ENCODE data around the gene PGM3. TPM values are rescaled to one million over a fixed set of nuclear protein-coding genes. Genes with fewer than 3 reads are reported as not detected.

Gene PGM3, protein sequence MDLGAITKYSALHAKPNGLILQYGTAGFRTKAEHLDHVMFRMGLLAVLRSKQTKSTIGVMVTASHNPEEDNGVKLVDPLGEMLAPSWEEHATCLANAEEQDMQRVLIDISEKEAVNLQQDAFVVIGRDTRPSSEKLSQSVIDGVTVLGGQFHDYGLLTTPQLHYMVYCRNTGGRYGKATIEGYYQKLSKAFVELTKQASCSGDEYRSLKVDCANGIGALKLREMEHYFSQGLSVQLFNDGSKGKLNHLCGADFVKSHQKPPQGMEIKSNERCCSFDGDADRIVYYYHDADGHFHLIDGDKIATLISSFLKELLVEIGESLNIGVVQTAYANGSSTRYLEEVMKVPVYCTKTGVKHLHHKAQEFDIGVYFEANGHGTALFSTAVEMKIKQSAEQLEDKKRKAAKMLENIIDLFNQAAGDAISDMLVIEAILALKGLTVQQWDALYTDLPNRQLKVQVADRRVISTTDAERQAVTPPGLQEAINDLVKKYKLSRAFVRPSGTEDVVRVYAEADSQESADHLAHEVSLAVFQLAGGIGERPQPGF
- 10 to 100 TPM; 20.3 to 98.0 (median 23.5) TPM for total RNA-seq

DNA sequence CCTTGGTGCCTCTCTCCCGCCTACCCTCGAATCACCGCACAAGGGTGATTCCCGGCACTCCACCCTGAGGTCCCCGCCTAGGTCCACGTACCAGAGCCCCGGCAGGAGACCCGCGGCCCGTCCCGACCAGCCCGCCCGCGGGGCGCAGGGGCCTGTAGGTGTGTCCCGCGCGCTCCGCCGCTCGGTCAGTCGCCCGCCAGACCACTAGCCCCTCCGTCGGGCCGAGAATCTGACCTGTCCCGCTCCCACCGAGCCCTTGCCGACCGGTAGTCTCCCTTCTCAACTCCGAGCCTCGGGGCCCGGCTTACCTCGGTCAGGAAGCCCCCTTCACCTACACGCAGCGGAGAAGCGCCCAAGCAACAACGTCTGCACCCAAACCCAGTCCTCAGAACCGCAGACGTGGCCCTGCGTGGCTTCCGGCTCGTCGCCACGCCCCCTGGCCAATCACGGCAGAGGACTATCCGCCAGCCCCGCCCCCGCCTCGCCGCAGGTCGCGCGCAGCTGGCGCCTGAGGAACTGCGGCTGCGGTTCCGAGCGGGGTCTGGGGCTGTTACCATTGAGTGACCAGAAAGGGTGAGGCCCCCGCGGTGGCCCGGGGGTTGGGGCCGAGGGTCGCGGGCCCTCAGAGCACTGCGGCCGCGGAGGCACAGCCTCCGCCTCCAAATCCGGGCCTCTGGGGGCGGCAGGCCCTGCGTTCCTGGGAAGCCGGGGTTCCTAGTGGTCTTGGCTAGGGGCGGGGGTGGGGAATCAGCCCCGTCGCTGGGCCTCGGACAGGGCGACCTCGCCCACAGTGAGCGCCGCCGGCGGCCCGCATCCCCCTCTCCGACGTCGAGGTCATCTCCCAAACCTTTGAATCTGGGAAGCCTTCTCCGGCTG is at the start of gene PGM3, which contains the start of gene RWDD2A:
PGM3 (minus strand) TSS at position 395 of the 876 bp plus-strand sequence. CDS start 2,253 bp downstream, outside the sequence.
RWDD2A (plus strand) TSS at position 487 of the 876 bp plus-strand sequence. CDS start 1,095 bp downstream, outside the sequence.
- TF ChIP-seq, protein P1, sequence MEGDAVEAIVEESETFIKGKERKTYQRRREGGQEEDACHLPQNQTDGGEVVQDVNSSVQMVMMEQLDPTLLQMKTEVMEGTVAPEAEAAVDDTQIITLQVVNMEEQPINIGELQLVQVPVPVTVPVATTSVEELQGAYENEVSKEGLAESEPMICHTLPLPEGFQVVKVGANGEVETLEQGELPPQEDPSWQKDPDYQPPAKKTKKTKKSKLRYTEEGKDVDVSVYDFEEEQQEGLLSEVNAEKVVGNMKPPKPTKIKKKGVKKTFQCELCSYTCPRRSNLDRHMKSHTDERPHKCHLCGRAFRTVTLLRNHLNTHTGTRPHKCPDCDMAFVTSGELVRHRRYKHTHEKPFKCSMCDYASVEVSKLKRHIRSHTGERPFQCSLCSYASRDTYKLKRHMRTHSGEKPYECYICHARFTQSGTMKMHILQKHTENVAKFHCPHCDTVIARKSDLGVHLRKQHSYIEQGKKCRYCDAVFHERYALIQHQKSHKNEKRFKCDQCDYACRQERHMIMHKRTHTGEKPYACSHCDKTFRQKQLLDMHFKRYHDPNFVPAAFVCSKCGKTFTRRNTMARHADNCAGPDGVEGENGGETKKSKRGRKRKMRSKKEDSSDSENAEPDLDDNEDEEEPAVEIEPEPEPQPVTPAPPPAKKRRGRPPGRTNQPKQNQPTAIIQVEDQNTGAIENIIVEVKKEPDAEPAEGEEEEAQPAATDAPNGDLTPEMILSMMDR (IDR thresholded peaks at IDR 0.05; ENCODE audit: low read depth) = no peak

DNA sequence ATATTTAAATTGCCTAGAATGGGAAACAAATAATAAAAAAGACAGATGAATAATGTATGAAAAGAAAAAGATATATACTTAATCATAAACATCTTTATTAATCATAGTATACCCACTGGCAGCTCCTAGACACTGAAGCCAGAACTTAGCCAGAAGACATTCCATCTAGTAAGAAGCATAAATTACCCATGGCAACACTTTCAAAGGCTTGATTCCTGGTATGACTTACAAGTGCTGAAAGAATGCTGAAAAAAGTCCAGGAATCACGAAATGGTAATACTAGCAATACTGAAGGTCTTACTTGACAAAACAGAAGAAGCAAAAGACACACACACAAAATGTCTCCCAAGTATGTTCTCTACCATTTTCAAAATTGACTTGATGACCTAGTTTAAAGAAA is 38.1 kb upstream of the PGM3 start:
- TF ChIP-seq, protein P1 (IDR thresholded peaks at IDR 0.05; ENCODE audit: low read depth) = no peak

DNA sequence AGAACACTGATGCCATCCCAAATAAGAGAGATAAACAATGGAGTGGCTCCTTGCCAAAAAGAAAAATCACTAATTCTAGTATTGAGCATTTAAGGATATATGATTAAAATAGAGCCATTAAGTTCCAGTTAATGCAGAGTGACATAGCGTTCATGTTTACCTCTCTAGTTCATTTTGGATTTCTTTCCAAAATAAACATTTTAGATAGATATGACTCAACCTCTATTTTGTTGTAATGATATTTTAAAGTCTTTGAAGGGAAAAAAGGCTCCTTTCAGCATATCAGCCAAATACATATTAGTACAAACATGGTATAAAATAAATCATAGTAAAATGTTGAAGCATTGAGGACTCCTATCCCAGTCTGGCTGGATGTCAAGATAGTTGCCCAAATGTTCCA is 33.5 kb upstream of the PGM3 start:
- TF ChIP-seq, protein P1 (IDR thresholded peaks at IDR 0.05; ENCODE audit: low read depth) = no peak

DNA sequence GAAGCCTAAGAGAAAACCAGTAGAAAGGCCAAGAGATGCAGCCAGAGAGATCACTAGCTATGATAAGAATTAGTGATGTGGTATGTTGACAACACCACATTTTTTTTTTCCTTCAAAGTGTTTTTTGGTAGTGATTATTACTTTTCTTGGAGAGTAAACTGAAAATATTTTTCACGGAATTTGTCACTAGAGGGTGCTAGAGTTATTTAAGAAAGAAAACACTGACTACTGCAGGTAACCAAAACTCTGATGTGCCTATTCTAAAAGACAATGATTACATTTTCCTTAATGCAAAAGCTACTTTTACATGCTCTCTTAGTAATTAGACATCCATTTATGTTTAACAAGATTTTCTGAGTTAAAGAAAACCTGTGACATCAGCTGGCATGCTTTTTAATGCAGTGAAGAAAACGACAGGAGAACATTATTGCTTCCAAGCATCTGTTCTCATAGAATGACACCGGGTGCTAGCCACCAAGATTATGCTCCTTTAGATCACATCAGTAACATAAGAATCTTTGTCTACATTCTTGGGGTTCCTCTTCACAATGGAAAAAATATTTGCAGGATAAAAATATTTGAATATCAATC is 28.9 kb upstream of the PGM3 start:
- TF ChIP-seq, protein P1 (IDR thresholded peaks at IDR 0.05; ENCODE audit: low read depth) = no peak

DNA sequence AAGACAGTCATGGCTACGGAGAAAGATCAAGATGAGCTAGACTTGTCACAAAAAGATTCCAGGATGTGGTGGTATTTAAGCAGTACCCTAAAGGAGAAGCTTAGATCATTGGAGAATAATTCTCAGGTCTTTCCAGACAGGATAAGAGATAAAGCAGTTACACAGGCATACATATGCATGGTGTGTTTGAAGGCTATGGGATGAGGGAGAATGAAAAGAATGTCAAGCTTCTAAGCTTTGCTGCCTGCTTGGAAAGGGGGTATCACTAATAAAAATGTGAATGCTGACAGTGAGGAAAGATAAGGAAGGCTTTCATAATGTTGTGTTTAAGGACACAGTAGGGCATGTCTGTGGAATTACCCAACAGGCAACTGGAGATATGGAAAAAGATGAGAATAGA is 28.2 kb upstream of the PGM3 start:
- TF ChIP-seq, protein P1 (IDR thresholded peaks at IDR 0.05; ENCODE audit: low read depth) = no peak

DNA sequence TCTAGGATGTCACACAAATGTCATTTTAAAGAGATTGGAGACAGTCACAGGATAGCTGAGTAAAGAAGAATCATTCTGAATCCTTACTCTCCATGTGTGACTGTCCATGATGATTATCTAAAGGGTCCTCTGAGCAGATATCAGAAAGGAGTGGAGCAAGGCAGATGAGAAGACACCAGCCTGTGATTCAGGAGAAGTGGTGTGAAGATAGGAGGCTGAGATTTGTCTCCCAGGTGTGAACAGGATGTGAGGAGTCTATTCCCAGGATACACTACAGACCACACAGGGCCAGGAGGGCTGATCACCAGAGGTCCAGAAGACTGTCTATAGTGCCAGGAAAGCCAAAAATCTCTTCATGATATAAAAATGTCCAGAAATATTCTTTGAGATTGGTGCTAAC is 27.1 kb upstream of the PGM3 start:
- TF ChIP-seq, protein P1 (IDR thresholded peaks at IDR 0.05; ENCODE audit: low read depth) = no peak
